Stimulated activated CD4-positive, alpha-beta T cell treated with anti-CD3 and anti-CD28 coated beads, Interleukin-15, amount 100 ng/mL, for 1 hour (primary cell): ENCODE data around the gene CD55.

Experiments
- DNase-seq, 2 donors: peaks; one replicate each; pipeline ENCODE4 v3.0.0-alpha.2; 2020; ENCODE audit warnings: low read depth in 1 of 2, low spot score in 1 of 2

Gene CD55, protein sequence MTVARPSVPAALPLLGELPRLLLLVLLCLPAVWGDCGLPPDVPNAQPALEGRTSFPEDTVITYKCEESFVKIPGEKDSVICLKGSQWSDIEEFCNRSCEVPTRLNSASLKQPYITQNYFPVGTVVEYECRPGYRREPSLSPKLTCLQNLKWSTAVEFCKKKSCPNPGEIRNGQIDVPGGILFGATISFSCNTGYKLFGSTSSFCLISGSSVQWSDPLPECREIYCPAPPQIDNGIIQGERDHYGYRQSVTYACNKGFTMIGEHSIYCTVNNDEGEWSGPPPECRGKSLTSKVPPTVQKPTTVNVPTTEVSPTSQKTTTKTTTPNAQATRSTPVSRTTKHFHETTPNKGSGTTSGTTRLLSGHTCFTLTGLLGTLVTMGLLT

GRCh38 chr1:207321079-207321789 lies at the start of gene CD55:
Gene CD55, plus strand, starts transcription at chr1:207321678. Its CDS starts 88 bp downstream, at chr1:207321766.
- DNase-seq = peak; percentile 85 to 96

DNA sequence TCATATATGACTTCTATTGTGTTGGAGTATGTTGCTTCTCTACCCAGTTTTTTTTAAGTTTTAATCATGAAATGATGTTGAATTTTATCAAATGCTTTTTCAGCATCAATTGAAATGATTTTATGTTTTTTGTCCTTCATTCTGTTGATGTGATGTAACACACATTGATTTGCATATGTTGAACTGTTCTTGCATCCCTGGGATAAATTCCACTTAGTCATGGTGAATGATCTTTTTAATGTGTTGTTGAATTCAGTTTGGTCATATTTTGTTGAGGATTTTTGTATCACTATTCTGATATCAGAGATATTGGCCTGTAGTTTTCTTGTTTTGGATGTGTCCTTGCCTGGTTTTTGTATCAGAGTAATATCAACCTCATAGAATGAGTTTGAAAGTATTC lies 46.6 kb upstream of the CD55 start:
- DNase-seq = no peak

- DNase-seq = no peak
These were observed 45.0 kb upstream of the CD55 start for GRCh38 chr1:207276465-207276864.

DNA sequence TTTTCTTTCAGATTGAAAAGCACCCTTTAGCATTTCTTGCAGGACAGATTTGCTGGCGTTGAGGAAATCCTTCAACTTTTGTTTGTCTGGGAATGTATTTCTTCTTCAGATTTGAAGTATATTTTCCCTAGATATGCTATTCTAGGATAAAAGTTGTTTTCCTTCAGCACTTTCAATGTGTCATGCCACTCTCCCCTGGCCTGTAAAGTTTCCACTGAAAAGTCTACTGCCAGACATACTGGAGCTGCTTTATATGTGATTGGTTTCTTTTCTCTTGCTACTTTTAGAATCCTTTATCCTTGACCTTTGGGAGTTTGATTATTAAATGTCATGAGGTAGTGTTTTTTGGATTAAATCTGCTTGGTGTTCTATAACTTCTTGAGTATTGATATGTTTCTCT lies 44.2 kb upstream of the CD55 start:
- DNase-seq = no peak

DNA sequence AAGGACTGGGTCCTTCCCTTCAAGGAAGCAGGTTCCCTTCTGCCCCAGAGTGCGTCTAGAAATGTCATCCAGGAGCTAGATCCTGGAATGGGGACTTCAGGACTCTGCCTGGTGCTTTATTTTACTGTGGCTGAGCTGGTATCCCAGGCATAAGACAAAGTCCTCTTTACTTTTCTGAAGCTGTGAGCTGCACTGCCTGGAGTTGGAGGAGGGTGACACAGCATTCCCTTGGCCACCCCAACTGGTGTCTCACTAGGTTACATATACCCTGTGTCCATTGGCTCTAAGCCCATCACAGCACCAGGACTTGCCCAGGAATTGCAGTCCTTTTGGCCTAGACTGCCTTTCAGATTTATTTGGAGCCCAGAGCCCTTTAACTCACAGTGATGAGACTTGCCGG lies 41.8 kb upstream of the CD55 start:
- DNase-seq = no peak

- DNase-seq = no peak
These were observed 40.8 kb upstream of the CD55 start for GRCh38 chr1:207280706-207281105.

DNA sequence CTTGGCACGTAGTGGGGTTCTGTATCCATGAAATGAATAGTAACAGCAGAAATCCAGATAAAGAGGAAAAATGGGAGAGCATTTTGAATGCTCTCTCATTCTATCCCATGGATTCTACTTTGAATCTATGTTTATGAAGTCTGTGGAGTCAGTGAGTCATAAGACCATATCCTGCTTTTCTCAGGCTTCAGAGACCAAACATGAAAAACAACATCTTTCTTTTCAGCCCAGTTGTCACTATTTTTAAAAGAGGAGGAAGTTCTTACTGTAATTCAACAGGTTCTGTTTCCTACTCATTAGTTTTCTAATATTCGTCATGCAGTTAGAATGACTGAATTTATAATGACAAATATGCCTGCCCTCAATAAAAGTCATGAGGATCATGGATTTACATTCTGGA lies 39.4 kb upstream of the CD55 start:
- no peak for DNase-seq

DNA sequence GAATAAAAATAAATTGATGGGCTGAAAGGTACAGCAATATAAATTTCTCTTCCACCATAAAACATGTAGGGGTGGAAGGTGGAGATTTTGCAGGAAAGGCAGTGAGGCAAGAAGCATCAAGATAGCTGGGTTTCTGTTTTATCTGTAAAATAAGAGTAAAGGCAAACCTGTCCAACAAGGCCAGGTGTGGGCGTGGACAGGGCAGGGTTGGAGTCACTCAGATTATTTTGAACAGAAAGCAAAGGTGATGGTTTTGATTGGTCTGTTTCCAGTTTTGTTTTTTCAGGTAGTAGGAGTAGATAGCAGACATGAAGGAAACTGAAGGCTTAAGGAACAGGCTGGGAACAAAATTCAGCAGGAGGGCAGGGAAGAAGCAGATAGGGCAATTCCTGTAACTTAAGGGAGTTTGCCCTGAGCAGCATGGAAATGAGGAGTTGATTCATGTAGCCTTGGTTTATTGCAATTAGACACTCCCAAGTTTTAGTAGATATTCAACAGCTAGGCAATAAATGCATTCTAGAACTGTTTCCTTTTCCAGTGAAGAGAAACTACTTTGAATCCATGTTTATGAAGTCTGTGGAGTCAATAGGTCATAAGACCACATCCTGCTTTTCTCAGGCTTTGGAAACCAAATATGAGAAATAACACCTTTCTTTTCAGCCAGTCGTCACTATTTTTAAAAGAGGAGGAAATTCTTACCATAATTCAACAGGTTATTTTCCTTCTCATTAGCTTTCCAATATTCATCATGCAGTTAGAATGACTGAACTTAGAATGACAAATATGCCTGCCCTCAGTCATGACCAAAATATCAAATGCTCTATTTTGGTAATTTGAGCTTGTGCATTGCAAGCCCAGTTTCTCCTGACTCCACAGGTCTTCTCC lies 38.7 kb upstream of the CD55 start:
- no peak for DNase-seq

DNA sequence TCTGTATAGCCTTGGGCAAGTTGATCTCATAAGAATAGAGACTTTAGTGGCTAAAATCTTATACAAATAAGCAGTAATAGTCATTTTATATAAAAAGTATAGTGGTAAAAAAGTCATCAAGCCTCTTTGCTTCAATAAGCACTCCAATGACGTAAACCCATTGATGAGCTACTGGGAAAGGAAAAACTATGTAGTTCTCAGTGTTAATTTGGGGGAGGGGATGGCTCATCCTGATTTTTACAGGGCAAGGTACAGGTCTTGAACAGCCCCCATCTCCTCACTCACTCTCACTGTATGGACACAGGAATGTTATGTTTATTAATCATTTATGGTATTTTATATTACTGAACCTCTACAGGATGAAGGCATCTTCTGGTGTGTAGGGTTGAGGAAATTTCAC lies 38.1 kb upstream of the CD55 start:
- no peak for DNase-seq

GRCh38 chr1:207284209-207284897 lies 37.1 kb upstream of the CD55 start:
- no peak for DNase-seq

- DNase-seq = no peak
These were observed 34.6 kb upstream of the CD55 start for GRCh38 chr1:207286786-207287468.

DNA sequence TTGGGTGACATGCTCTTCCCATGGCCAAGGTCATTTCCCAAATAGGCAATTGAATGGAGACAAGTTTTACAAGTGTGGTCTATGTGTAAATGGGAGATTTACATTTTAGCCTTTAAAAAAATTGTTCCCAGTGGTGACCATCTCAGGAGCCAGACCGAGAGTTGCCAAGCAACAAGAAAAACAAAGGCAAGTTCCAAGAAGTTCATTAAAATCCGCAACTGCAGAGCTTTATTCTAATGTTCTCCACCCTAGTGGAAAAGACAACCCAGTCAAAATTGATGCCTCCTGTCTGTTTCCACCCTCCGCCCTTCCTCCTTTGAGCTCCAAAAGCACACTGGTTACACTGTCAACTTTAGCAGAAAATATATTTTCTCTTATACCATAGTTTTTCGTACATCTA lies 33.2 kb upstream of the CD55 start:
- DNase-seq = no peak

DNA sequence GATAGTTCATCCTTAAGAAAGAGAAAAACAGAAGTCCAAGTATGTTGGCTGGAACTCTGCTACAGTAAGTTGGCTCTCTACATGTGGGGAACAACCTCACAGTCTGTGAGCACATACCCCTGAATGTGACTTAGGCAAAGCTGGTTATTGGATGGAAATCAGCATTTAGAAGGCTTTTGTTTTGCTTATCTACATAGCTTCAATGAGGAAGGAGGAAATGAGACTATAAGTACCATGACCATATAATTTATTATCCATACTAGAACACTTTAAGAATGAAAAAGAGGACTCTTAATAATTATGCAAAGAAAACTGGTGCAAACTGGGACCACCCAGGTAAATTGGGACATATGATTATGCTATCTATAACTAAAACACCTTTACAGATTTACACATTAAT lies 31.7 kb upstream of the CD55 start:
- DNase-seq = no peak

- no peak for DNase-seq
These were observed 29.8 kb upstream of the CD55 start for GRCh38 chr1:207291723-207292122.

DNA sequence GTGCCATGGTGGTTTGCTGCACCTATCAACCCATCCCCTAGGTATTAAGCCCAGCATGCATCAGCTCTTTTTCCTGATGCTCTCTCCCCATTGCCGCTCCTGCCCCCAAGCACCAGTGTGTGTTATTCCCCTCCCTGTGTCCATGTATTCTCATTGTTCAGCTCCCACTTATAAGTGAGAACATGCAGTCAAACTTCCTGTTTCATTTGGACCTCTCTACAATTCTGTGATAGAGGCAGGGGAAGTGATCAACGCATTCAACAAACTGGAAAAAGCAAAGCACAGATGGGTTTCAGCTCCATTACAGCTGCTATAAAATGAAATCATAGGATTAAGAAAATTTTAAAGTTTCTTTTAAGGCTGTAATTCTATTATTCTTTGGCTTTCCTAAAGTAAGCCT lies 23.3 kb upstream of the CD55 start:
- DNase-seq = no peak

DNA sequence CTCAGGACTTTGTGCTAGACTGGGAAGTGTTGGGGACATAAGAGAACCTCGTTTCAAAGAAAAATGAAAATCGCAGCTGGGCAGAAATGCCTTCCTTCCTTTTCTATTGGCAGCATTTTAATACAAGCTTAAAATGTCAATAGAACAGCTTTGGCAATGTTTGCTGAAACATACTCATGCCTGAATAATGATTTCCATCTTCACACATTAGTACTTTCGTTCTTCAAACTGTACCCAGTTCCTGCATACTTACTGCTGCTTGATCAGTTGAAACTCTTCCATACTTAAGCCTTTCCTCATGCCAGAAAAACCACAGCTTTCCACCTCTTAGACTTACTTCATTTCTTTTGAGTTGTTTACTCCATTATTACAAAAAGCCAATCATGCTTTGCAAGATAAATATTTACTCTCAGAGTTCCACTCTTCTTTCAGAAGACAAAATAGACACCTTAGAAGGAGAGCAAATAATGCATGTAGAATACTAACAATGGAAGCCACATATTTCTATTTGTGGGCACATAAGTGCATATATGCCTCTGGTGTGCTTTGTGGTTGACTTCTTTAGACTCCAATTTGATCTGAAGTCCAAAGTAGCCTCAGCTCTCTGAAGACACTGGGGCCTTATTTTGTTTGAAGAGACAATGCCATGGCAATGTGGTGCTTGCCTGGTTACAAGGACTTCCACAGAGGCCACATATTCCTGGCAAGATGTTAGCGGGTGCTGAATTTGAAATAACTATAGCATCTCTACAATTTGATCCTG lies 22.7 kb upstream of the CD55 start:
- no peak for DNase-seq

DNA sequence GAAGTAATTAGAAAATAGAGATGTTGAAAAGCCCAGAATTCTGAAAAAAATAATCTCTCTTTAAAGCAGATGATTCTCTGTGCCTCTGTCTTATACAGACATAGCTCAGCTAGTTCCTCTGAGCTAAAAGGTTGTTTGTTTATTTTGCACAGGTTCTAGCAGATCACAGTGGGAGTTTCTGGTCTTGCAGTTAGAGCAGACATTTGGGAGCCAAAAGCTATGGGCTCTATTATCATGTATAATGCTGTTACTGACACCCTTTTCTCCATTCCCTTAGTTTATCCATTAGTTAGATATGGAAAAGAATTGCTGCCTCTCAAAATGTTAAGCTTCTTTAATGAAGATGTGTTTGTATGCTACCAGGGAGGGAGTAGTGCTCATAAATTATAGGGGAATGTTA lies 20.5 kb upstream of the CD55 start:
- DNase-seq = no peak

DNA sequence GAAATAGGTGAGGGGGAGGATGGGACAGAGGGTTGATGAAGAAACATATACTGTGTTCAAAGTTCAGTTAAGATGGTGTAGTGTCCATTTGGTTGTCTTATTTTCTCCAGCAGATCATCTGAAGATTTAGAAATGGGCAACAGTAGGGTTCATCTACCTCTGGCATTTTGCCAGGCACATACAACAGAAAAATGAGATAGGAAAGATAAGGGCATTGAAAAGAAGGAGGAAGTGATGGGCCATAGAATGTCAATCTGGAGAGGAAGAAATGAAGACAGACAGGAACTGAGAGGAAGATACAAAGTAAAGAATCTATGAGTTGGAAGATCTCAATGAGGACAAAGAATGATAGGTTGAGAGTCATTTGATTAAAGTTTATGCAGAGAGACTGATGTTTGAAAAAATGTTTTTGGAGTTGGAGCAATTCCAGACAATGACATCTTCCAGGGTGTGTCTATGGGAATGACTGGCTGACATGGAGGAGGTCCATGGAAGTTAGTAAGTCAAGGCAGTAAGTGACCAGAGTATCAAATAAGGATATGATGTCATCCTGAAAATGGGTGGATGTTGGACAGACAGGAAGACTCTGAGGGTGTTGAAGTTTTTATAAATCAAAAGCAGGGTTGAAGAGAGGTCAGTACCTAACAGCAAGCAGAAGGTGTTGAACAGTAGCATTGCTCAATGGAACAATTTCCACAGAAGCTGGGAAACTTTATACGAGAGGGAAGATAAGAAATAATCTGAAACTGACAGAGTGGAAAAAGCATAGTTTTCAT lies 18.7 kb upstream of the CD55 start:
- DNase-seq = no peak
